ENCODE measurements around the gene DAGLA. TPM values are rescaled to one million over a fixed set of nuclear protein-coding genes. Genes with fewer than 3 reads are reported as not detected.

DAGLA gene
- total RNA-seq, 4 donors from 2014 or later, result 1.7 to 6.9 (median 2.9) TPM

GRCh38 chr11:61686066-61686465, 5.9 kb downstream of the DAGLA start:
- no peaks in the 10 kb centered on the region for H3K9me3 ChIP-seq
- 79 to 95% methylated on average over 6 to 8 of the region's 8 CpGs for WGBS, 2 donors
- no peak for TF ChIP-seq POLR2A (IDR thresholded peaks at IDR 0.05)
- TF ChIP-seq, protein P1, sequence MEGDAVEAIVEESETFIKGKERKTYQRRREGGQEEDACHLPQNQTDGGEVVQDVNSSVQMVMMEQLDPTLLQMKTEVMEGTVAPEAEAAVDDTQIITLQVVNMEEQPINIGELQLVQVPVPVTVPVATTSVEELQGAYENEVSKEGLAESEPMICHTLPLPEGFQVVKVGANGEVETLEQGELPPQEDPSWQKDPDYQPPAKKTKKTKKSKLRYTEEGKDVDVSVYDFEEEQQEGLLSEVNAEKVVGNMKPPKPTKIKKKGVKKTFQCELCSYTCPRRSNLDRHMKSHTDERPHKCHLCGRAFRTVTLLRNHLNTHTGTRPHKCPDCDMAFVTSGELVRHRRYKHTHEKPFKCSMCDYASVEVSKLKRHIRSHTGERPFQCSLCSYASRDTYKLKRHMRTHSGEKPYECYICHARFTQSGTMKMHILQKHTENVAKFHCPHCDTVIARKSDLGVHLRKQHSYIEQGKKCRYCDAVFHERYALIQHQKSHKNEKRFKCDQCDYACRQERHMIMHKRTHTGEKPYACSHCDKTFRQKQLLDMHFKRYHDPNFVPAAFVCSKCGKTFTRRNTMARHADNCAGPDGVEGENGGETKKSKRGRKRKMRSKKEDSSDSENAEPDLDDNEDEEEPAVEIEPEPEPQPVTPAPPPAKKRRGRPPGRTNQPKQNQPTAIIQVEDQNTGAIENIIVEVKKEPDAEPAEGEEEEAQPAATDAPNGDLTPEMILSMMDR (IDR thresholded peaks at IDR 0.05), result no peak
- H3K4me1 ChIP-seq, result peaks cover 16 to 95% (median 26%) of the 10 kb centered on the region in 3 donors
- intact Hi-C loops (cut with DNase I), result no loop called here
- H3K4me3 ChIP-seq, result no peak overlapping the region
- no peak for DNase-seq
- H3K36me3 ChIP-seq, result no peaks in the 10 kb centered on the region
- H3K27me3 ChIP-seq, result peaks cover 0 to 31% (median 0%) of the 10 kb centered on the region in 4 donors
- H3K27ac ChIP-seq, result no peak overlapping the region

- Histone ChIP-seq H3K27ac (no peak overlapping the region), H3K4me1 (peaks cover 16 to 95% (median 26%) of the 10 kb centered on the region in 3 donors), H3K4me3 (no peak overlapping the region), H3K36me3 (no peaks in the 10 kb centered on the region), H3K27me3 (peaks cover 0 to 29% (median 0%) of the 10 kb centered on the region in 4 donors), H3K9me3 (no peaks in the 10 kb centered on the region)
- TF ChIP-seq, protein P1 (IDR thresholded peaks at IDR 0.05), result no peak
- no peak for TF ChIP-seq POLR2A (IDR thresholded peaks at IDR 0.05)
- WGBS, 2 donors, result 73 to 91% methylated on average over 5 to 6 of the region's 8 CpGs
- DNase-seq, result no peak
- intact Hi-C loops (cut with DNase I), result no loop called here
These were observed 6.3 kb downstream of the DAGLA start for GRCh38 chr11:61686469-61686868.

DNA sequence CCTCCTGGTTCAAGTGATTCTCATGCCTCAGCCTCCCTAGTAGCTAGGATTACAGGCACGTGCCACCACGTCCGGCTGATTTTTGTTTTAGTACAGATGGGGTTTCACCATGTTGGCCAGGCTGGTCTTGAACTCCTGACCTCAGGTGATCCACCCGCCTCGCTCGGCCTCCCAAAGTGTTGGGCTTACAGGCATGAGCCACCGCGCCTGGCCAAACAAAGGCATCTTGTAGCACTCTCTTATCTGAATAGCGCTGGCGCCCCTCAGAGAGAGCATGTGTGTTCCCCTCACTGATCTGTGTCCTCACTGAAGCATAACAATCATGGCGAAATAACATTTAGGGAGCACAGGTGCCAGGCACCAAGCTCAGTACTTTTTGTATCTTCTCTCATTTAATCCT, 7.2 kb downstream of the DAGLA start:
- Histone ChIP-seq H3K4me1 (peaks cover 16 to 95% (median 24%) of the 10 kb centered on the region in 3 donors), H3K27me3 (peaks cover 0 to 26% (median 0%) of the 10 kb centered on the region in 4 donors), H3K9me3 (no peaks in the 10 kb centered on the region), H3K4me3 (no peak overlapping the region), H3K36me3 (no peaks in the 10 kb centered on the region), H3K27ac (peak overlapping the region; percentile 71 to 94 (median 82))
- DNase-seq, result no peak
- TF ChIP-seq POLR2A (IDR thresholded peaks at IDR 0.05), result no peak
- TF ChIP-seq, protein P1 (IDR thresholded peaks at IDR 0.05), result no peak
- WGBS, 2 donors, result 86% methylated on average over 4 of the region's 11 CpGs; no CpG with 5 or more reads in 1 of the 2 donors
- intact Hi-C loops (cut with DNase I), result no loop called here

GRCh38 chr11:61688365-61689163, 8.4 kb downstream of the DAGLA start:
- peak overlapping the region; percentile 72 to 94 (median 90) for H3K27ac ChIP-seq
- 0 to 30% methylated on average over 1 to 11 of the region's 19 CpGs for WGBS, 2 donors
- TF ChIP-seq POLR2A (IDR thresholded peaks at IDR 0.05), result no peak
- TF ChIP-seq, protein P1 (IDR thresholded peaks at IDR 0.05), result no peak
- intact Hi-C loops (cut with DNase I), result no loop called here
- no peaks in the 10 kb centered on the region for H3K9me3 ChIP-seq
- peaks cover 16 to 90% (median 24%) of the 10 kb centered on the region in 3 donors for H3K4me1 ChIP-seq
- peaks cover 0 to 17% (median 0%) of the 10 kb centered on the region in 4 donors for H3K27me3 ChIP-seq
- H3K4me3 ChIP-seq, result peak overlapping the region in 2 of 4 donors; percentile 27 to 54
- no peak for DNase-seq
- no peaks in the 10 kb centered on the region for H3K36me3 ChIP-seq

DNA sequence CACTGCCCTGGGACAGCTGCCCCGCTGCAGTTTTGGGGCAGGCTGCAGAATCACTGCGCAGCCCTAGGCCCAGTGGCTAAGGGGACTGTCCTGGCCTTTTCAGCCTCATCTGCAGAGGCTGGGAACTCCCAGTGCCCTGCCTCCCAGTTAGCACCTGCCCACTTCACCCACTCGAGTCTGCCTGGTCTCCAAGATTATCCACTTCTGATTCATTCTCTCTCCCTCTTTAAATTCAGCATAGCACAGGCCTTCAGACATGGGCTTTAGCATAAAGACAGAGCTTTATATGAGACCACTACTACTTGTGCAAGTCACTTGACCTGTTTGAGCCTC, 8.9 kb downstream of the DAGLA start:
- TF ChIP-seq POLR2A (IDR thresholded peaks at IDR 0.05), result no peak
- TF ChIP-seq, protein P1 (IDR thresholded peaks at IDR 0.05), result no peak
- H3K27ac ChIP-seq, result peak overlapping the region; percentile 72 to 94 (median 90)
- no peak for DNase-seq
- intact Hi-C loops (cut with DNase I), result no loop called here
- H3K36me3 ChIP-seq, result no peaks in the 10 kb centered on the region
- peaks cover 0 to 12% (median 0%) of the 10 kb centered on the region in 4 donors for H3K27me3 ChIP-seq
- WGBS, 2 donors, result 8 to 39% methylated on average over 1 to 3 of the region's 3 CpGs
- H3K4me3 ChIP-seq, result peak overlapping the region in 2 of 4 donors; percentile 27 to 54
- H3K9me3 ChIP-seq, result no peaks in the 10 kb centered on the region
- peaks cover 15 to 90% (median 23%) of the 10 kb centered on the region in 3 donors for H3K4me1 ChIP-seq
